Middle frontal gyrus (tissue), 1 donor: ENCODE measurements around the gene S100A14.

Source experiments
- DNase-seq: peaks from one replicate; pipeline ENCODE4 v3.0.0-alpha.2; 2015; ENCODE audit warnings: low spot score; ENCODE audit errors: extremely low spot score

Gene S100A14

GRCh38 chr1:153616917-153617311, 789 bp upstream of the S100A14 start:
- no peak for DNase-seq

- no peak for DNase-seq
These were observed 719 bp downstream of the S100A14 start for GRCh38 chr1:153615406-153615805.

- no peak for DNase-seq
These were observed 1.2 kb downstream of the S100A14 start for GRCh38 chr1:153614906-153615305.

GRCh38 chr1:153614189-153614900, 1.8 kb downstream of the S100A14 start:
- no peak for DNase-seq

- no peak for DNase-seq
These were observed 2.7 kb downstream of the S100A14 start for GRCh38 chr1:153613406-153613805.

GRCh38 chr1:153612755-153613331, 3.3 kb downstream of the S100A14 start, which contains the start of gene S100A16:
Gene S100A16, minus strand, starts transcription at chr1:153613137. Its CDS starts 4,986 bp downstream, at chr1:153608151.
- DNase-seq, result no peak

- DNase-seq, result no peak
These were observed 3.9 kb downstream of the S100A14 start for GRCh38 chr1:153612111-153612754.

- no peak for DNase-seq
These were observed 4.8 kb downstream of the S100A14 start for GRCh38 chr1:153611356-153611755.

- DNase-seq, result no peak
These were observed 5.3 kb downstream of the S100A14 start for GRCh38 chr1:153610811-153611301.

GRCh38 chr1:153610334-153610733, 5.8 kb downstream of the S100A14 start:
- DNase-seq, result no peak

- no peak for DNase-seq
These were observed 6.6 kb downstream of the S100A14 start for GRCh38 chr1:153609585-153609907.

GRCh38 chr1:153608742-153609584, 7.2 kb downstream of the S100A14 start:
- peak; percentile 8 for DNase-seq

- DNase-seq, result no peak
These were observed 7.9 kb downstream of the S100A14 start for GRCh38 chr1:153608089-153608682.

GRCh38 chr1:153607381-153607780, 8.7 kb downstream of the S100A14 start:
- no peak for DNase-seq

GRCh38 chr1:153606194-153606593, 9.9 kb downstream of the S100A14 start:
- DNase-seq, result no peak

GRCh38 chr1:153602749-153603148, 13.4 kb downstream of the S100A14 start:
- no peak for DNase-seq

GRCh38 chr1:153599847-153600246, 16.3 kb downstream of the S100A14 start:
- DNase-seq, result no peak

- no peak for DNase-seq
These were observed 17.6 kb downstream of the S100A14 start for GRCh38 chr1:153598309-153599172.

GRCh38 chr1:153597206-153597605, 18.9 kb downstream of the S100A14 start:
- DNase-seq, result no peak

GRCh38 chr1:153592748-153593147, 23.4 kb downstream of the S100A14 start:
- DNase-seq, result no peak
